H9 (cell line): ENCODE results near the gene ATF3. TPM values are rescaled to one million over a fixed set of nuclear protein-coding genes. Genes with fewer than 3 reads are reported as not detected.

ENCODE experiments used
- DNase-seq: peaks from one replicate; pipeline ENCODE4 v3.0.0-alpha.2; 2017
- H2AFZ ChIP-seq: one replicate; pipeline ENCODE4 v1.6.1; 2013; ENCODE audit warnings: mild to moderate bottlenecking, low read length, control low read depth, moderate library complexity
- H2AK5ac ChIP-seq: 2 replicates; pipeline ENCODE4 v1.6.1; 2013; ENCODE audit warnings: low read length, control low read depth, mixed read lengths; ENCODE audit not compliant: insufficient read length
- H2BK120ac ChIP-seq: one replicate; pipeline ENCODE4 v1.6.1; 2013; ENCODE audit warnings: low read depth, mild to moderate bottlenecking, low read length, control low read depth, inconsistent platforms; ENCODE audit not compliant: poor library complexity, severe bottlenecking
- H2BK12ac ChIP-seq: 2 replicates; pipeline ENCODE4 v1.6.1; 2013; ENCODE audit warnings: low read length, control low read depth, mixed read lengths, low read depth; ENCODE audit not compliant: insufficient read length
- H2BK15ac ChIP-seq: 2 replicates; pipeline ENCODE4 v1.6.1; 2013; ENCODE audit warnings: low read depth, low read length, control low read depth
- H2BK20ac ChIP-seq: one replicate; pipeline ENCODE4 v1.6.1; 2013; ENCODE audit warnings: low read depth, mild to moderate bottlenecking, low read length, control low read depth, inconsistent platforms; ENCODE audit not compliant: poor library complexity, severe bottlenecking
- H2BK5ac ChIP-seq: 2 replicates; pipeline ENCODE4 v1.6.1; 2013; ENCODE audit warnings: low read length, control low read depth, mixed read lengths; ENCODE audit not compliant: insufficient read length
- H3K14ac ChIP-seq: 2 replicates; pipeline ENCODE4 v1.6.1; 2013; ENCODE audit warnings: low read length, control low read depth; ENCODE audit not compliant: insufficient read depth
- H3K18ac ChIP-seq: 2 replicates; pipeline ENCODE4 v1.6.1; 2013; ENCODE audit warnings: low read depth, mild to moderate bottlenecking, mixed read lengths, low read length, control low read depth; ENCODE audit not compliant: insufficient read length
- H3K23ac ChIP-seq: 2 replicates; pipeline ENCODE4 v1.6.1; 2013; ENCODE audit warnings: low read length, control low read depth, mixed read lengths, low read depth; ENCODE audit not compliant: insufficient read length
- H3K23me2 ChIP-seq: 2 replicates; pipeline ENCODE4 v1.6.1; 2013; ENCODE audit warnings: low read depth, mild to moderate bottlenecking, mixed read lengths, low read length, control low read depth; ENCODE audit not compliant: insufficient read length, poor library complexity, severe bottlenecking
- H3K27ac ChIP-seq: 2 replicates; pipeline ENCODE4 v1.5.1; 2013; ENCODE audit warnings: low read length, control low read depth, mixed read lengths, low read depth; ENCODE audit not compliant: insufficient read length
- H3K27me3 ChIP-seq: 2 replicates; pipeline ENCODE4 v1.6.1; 2013; ENCODE audit warnings: low read length, control low read depth, inconsistent platforms; ENCODE audit not compliant: insufficient read depth
- H3K4ac ChIP-seq: 2 replicates; pipeline ENCODE4 v1.6.1; 2013; ENCODE audit warnings: low read depth, mild to moderate bottlenecking, control low read depth, inconsistent platforms, low read length, moderate library complexity
- H3K4me1 ChIP-seq: 2 replicates; pipeline ENCODE4 v1.6.1; 2013; ENCODE audit warnings: low read length, control low read depth, inconsistent platforms; ENCODE audit not compliant: insufficient read depth
- H3K4me2 ChIP-seq: 2 replicates; pipeline ENCODE4 v1.6.1; 2013; ENCODE audit warnings: low read length, control low read depth, mixed read lengths; ENCODE audit not compliant: insufficient read length, insufficient read depth
- H3K56ac ChIP-seq: 2 replicates; pipeline ENCODE4 v1.6.1; 2013; ENCODE audit warnings: low read depth, mild to moderate bottlenecking, mixed read lengths, low read length, control low read depth; ENCODE audit not compliant: insufficient read length
- H3K79me1 ChIP-seq: 2 replicates; pipeline ENCODE4 v1.6.1; 2013; ENCODE audit warnings: low read depth, mild to moderate bottlenecking, moderate library complexity, low read length, control low read depth, inconsistent platforms; ENCODE audit not compliant: insufficient read depth, poor library complexity, severe bottlenecking
- H3K79me2 ChIP-seq: 2 replicates; pipeline ENCODE4 v1.6.1; 2013; ENCODE audit warnings: low read length, control low read depth, inconsistent platforms; ENCODE audit not compliant: insufficient read depth
- H3K9ac ChIP-seq: 2 replicates; pipeline ENCODE4 v1.6.1; 2013; ENCODE audit warnings: low read length, control low read depth, mixed read lengths; ENCODE audit not compliant: insufficient read length; ENCODE audit errors: extremely low read depth
- H3K9me3 ChIP-seq: one replicate; pipeline ENCODE4 v1.6.1; 2013; ENCODE audit warnings: low read depth, low read length, inconsistent platforms; ENCODE audit not compliant: control insufficient read depth
- H3T11ph ChIP-seq: one replicate; pipeline ENCODE4 v1.6.1; 2013; ENCODE audit warnings: mild to moderate bottlenecking, low read length, control low read depth, inconsistent platforms
- H4K20me1 ChIP-seq: one replicate; pipeline ENCODE4 v1.6.1; 2013; ENCODE audit not compliant: control insufficient read depth, insufficient read length, insufficient read depth
- H4K5ac ChIP-seq: 2 replicates; pipeline ENCODE4 v1.6.1; 2013; ENCODE audit warnings: low read depth, mild to moderate bottlenecking, mixed read lengths, low read length, control low read depth; ENCODE audit not compliant: insufficient read length
- H4K8ac ChIP-seq: replicated peaks from 2 replicates; pipeline ENCODE4 v1.6.1; 2013; ENCODE audit warnings: low read length, control low read depth, mixed read lengths, low read depth; ENCODE audit not compliant: insufficient read length
- H4K91ac ChIP-seq: 2 replicates; pipeline ENCODE4 v1.6.1; 2013; ENCODE audit warnings: low read depth, mild to moderate bottlenecking, moderate library complexity, mixed read lengths, low read length, control low read depth; ENCODE audit not compliant: insufficient read length
- H3K27ac Mint-ChIP-seq, 3 experiments: 2 replicates in 2 of 3; 3 replicates in 1 of 3; pipeline ENCODE4 v1.8.0; 2020 to 2021; ENCODE audit warnings: mixed read lengths in 3 of 3, mild to moderate bottlenecking in 1 of 3, moderate library complexity in 1 of 3
- H3K27me3 Mint-ChIP-seq: 2 replicates; pipeline ENCODE4 v1.8.0; 2021; ENCODE audit warnings: low read depth, mild to moderate bottlenecking, moderate library complexity, mixed read lengths
- H3K36me3 Mint-ChIP-seq, 3 experiments: 2 replicates in 2 of 3; 3 replicates in 1 of 3; pipeline ENCODE4 v1.8.0; 2020 to 2021; ENCODE audit warnings: low read depth in 3 of 3, mixed read lengths in 3 of 3; ENCODE audit not compliant: insufficient read depth in 1 of 3
- H3K4me1 Mint-ChIP-seq, 2 experiments: 2 replicates each; pipeline ENCODE4 v1.8.0; 2020; ENCODE audit warnings: mixed read lengths in 2 of 2
- H3K4me3 Mint-ChIP-seq, 2 experiments: 2 replicates in 1 of 2; 3 replicates in 1 of 2; pipeline ENCODE4 v1.8.0; 2020 to 2021; ENCODE audit warnings: mild to moderate bottlenecking in 2 of 2, mixed read lengths in 2 of 2, moderate library complexity in 1 of 2
- H3K9me3 Mint-ChIP-seq, 2 experiments: 2 replicates in 1 of 2; 3 replicates in 1 of 2; pipeline ENCODE4 v1.8.0; 2020; ENCODE audit warnings: mild to moderate bottlenecking in 2 of 2, mixed read lengths in 2 of 2, moderate library complexity in 1 of 2
- WGBS: extraction: QIAGEN DNeasy Blood & Tissue Kit; methylation state at CpG from one replicate; pipeline ENCODE4 v1.1.7; 2013; ENCODE audit warnings: missing lambda C conversion rate, low lambda C conversion rate, mixed read lengths; ENCODE audit not compliant: insufficient read length; ENCODE audit errors: extremely low coverage; 5-methylcytosine and 5-hydroxymethylcytosine counted together
- total RNA-seq: library from RNA; stranded (reverse); gene quantifications from 2 replicates; pipeline ENCODE4 v1.2.1, GENCODE V29; 2021
- TF ChIP-seq, protein P1 (sequence below): fragments of 200-600 bp; sonication (generic); conservative IDR thresholded peaks from 3 replicates; pipeline ENCODE4 v1.8.0; 2021; ENCODE audit warnings: antibody characterized with exemption, mild to moderate bottlenecking

The ATF3 gene
- total RNA-seq, 1 experiment from 2014 or later, result 14.7 TPM

DNA sequence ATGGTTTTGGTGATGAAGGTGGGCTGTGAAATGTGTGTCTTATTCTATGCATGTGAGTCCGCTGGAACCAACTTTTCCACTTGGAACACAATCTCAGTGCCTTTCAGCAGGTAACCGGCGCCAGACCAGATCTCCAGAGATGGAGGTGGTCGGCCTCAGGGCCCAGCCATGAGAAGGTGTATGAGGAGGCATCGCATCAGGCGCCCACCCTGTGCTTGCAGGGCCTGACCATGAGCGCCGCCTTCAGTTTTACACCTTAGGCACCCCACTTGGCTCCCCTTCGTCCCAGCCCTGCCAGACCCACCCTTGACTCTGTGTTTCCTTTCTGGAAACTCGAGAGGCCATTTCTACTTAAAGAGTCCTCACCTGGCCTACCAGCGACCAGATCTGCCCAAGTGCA lies 48.6 kb upstream of the ATF3 start:
- Histone ChIP-seq H4K20me1 (no peaks in the 10 kb centered on the region), H2AFZ (no peak overlapping the region), H3K27me3 (no peaks in the 10 kb centered on the region), H4K91ac (no peak overlapping the region), H3K18ac (no peak overlapping the region), H3K4me1 (no peaks in the 10 kb centered on the region), H3K9ac (no peak overlapping the region), H2BK5ac (no peak overlapping the region), H3K23me2 (peaks cover 5% of the 10 kb centered on the region), H2BK20ac (no peak overlapping the region), H4K8ac (no peak overlapping the region), H3K4ac (no peak overlapping the region), H3K9me3 (no peaks in the 10 kb centered on the region), H3T11ph (no peak overlapping the region), H4K5ac (no peak overlapping the region), H3K14ac (no peak overlapping the region), H2BK120ac (no peak overlapping the region), H3K79me1 (no peaks in the 10 kb centered on the region), H3K27ac (no peak overlapping the region), H2BK12ac (no peak overlapping the region), H3K4me2 (no peak overlapping the region), H3K79me2 (no peaks in the 10 kb centered on the region), H3K56ac (no peak overlapping the region), H2AK5ac (no peak overlapping the region), H2BK15ac (no peak overlapping the region), H3K23ac (no peak overlapping the region)
- WGBS, result no CpG with 5 or more reads among the region's 11 CpGs
- Mint-ChIP-seq H3K27ac (no peak overlapping the region), H3K4me3 (no peak overlapping the region), H3K27me3 (peaks cover 38% of the 10 kb centered on the region), H3K4me1 (peaks cover 8 to 9% of the 10 kb centered on the region in 2 experiments), H3K9me3 (peaks cover 0 to 4% of the 10 kb centered on the region in 2 experiments; a peak in 2 of 5 replicates), H3K36me3 (no peaks in the 10 kb centered on the region)
- DNase-seq, result no peak
- TF ChIP-seq, protein P1, sequence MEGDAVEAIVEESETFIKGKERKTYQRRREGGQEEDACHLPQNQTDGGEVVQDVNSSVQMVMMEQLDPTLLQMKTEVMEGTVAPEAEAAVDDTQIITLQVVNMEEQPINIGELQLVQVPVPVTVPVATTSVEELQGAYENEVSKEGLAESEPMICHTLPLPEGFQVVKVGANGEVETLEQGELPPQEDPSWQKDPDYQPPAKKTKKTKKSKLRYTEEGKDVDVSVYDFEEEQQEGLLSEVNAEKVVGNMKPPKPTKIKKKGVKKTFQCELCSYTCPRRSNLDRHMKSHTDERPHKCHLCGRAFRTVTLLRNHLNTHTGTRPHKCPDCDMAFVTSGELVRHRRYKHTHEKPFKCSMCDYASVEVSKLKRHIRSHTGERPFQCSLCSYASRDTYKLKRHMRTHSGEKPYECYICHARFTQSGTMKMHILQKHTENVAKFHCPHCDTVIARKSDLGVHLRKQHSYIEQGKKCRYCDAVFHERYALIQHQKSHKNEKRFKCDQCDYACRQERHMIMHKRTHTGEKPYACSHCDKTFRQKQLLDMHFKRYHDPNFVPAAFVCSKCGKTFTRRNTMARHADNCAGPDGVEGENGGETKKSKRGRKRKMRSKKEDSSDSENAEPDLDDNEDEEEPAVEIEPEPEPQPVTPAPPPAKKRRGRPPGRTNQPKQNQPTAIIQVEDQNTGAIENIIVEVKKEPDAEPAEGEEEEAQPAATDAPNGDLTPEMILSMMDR, result no peak
